Neuron (in vitro differentiated cells): ENCODE measurements around the gene SDC3.

Experiments
- H2AFZ ChIP-seq: one replicate; pipeline ENCODE4 v1.6.1; 2013; ENCODE audit warnings: low read depth, mild to moderate bottlenecking, inconsistent platforms, low read length, moderate library complexity
- H3K27me3 ChIP-seq: one replicate; pipeline ENCODE4 v1.6.1; 2013; ENCODE audit warnings: low read length; ENCODE audit not compliant: insufficient read depth
- H3K36me3 ChIP-seq: one replicate; pipeline ENCODE4 v1.6.1; 2013; ENCODE audit warnings: low read length; ENCODE audit not compliant: insufficient read depth
- H3K4me1 ChIP-seq: one replicate; pipeline ENCODE4 v1.6.1; 2013; ENCODE audit warnings: low read length; ENCODE audit not compliant: insufficient read depth
- H3K4me3 ChIP-seq: 2 replicates; pipeline ENCODE4 v1.5.1; 2013; ENCODE audit warnings: mild to moderate bottlenecking, low read length, moderate library complexity
- H3K9me3 ChIP-seq: one replicate; pipeline ENCODE4 v1.6.1; 2013; ENCODE audit warnings: low read length

SDC3 gene

DNA sequence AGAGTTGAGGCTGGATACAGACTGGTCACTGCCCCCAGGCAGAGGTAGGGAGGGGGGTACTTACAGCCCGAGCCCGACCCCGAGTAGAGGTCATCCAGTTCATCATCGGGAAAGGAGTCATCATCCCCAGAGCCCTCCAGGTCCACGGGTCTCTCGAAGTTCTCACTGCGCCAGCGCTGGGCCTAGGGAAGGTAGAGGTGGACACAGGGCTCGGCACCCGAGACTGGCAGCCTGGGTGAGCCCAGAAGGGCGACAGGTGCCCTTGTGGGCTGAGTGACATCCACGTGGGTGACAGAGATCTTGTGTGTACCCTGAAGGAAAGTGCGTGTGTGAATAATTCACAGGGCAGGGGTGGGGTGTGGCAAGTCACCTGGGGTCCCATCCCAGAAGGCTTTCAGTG lies 30.0 kb downstream of the SDC3 start:
- H3K36me3 ChIP-seq = peaks cover 34% of the 10 kb centered on the region
- no peak overlapping the region for H2AFZ ChIP-seq
- H3K9me3 ChIP-seq = no peaks in the 10 kb centered on the region
- peaks cover 38% of the 10 kb centered on the region for H3K4me1 ChIP-seq
- H3K4me3 ChIP-seq = no peak overlapping the region
- no peaks in the 10 kb centered on the region for H3K27me3 ChIP-seq

DNA sequence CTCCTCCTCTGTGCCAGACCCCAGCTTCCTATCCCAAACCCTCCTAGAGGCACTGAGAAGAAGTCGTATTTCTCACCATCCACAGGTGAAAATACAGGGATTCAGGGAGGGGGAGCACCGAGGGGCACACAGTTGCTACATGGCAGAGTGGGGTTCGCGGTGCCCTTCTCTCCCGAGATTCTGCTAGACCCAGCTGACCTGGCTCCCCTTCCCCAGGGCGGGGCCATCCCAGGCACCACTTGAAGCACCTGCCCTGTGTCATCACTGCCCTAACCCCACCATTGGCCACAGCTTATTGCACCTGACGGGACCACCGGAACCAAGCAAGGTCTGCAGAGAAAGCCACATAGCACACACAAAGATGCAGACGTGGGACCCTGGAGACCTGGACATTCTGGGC lies 30.5 kb downstream of the SDC3 start:
- Histone ChIP-seq H2AFZ (no peak overlapping the region), H3K9me3 (no peaks in the 10 kb centered on the region), H3K36me3 (peaks cover 39% of the 10 kb centered on the region), H3K4me1 (peaks cover 32% of the 10 kb centered on the region), H3K27me3 (no peaks in the 10 kb centered on the region), H3K4me3 (no peak overlapping the region)

DNA sequence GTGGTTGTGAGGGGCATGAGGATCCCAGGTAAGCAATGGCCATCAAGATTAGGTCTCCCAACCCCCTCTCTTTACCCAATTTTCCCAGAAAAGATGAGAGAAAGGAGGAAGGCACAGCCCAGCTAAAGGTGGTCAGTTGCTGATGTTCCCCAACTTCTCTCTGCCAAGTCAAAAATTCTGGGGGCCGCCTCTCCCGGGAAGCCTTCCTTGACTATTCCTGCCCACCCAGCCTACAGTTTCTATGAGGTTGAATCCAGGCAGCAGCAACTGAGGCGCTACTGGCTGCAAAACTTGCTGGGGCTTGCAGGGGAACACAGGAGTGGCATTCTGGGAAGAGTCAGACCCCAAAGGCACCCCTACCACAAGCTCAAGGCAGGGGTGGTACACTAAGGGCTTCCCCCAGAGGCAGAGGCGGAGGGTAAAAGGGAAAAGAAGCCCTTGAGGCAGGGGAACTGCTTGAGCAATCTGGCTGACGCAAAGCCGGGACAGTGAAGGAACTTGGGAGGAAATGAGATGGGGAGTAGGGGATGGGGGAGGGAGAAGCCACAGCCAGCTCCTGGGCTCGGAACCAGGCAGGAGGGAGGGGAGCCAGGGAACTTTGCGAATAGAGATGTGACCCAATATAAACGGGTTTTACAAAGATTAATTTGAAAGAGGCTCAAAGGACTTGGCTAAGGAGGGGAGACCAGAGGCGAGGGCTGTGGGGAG lies 31.2 kb downstream of the SDC3 start:
- Histone ChIP-seq H3K36me3 (peaks cover 45% of the 10 kb centered on the region), H3K27me3 (no peaks in the 10 kb centered on the region), H3K9me3 (no peaks in the 10 kb centered on the region), H3K4me1 (peaks cover 31% of the 10 kb centered on the region), H2AFZ (no peak overlapping the region), H3K4me3 (no peak overlapping the region)

DNA sequence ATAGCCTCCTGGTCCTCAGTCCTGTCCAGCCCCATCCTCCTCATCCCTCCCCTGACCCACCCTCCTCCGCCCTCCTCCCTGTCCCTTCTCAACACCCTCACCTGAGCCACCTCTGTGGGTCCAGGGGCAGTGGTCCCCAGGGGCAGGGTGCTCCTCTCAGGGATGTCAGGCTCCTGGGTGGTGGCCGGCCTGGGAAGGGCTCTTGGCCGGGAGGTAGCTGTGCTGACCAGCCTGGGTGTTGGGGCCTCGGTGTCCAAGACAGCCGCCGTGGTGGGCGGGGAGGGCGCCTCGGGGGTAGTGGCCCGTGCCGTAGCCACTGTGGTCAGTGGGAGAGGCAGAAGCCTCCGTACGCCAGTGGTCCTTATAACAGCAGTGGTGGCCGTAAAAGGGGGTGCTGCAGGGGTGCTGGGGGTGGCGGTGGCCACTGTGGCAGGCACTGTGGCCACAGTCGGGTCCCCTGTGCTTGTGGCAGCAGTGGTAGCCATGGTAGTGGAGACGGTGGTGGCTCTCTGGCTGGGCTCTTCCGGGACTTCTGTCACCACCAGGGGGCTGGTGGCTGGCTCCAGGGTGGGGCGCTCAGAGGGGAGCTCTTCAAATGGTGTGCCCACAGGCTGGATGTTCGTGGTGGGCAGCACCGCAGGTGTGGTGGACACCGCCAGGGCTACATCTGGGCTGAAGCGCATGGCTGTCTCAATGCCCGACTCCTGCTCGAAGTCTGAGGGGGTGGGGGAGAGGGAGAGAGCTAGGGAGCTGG lies 31.9 kb downstream of the SDC3 start:
- Histone ChIP-seq H3K4me3 (no peak overlapping the region), H3K36me3 (peaks cover 52% of the 10 kb centered on the region), H3K27me3 (no peaks in the 10 kb centered on the region)

DNA sequence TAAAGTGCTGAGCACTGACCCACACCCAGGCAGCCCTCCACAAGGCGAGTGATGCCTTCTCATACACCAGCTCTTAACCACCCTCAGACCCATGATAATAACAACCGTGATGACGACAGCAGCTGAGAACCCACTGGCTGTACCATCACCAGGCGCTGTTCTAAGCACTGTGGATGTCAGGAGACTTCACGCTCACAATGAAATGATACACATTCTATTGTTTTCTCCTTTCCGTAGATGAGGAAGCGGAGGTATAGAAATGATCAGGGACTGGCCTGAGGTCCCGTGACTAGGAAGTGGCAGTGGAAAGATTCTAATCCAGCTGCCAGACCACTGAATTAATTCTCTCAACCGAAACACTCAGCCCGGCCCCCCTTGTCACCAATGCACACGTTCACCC lies 32.6 kb downstream of the SDC3 start:
- Histone ChIP-seq H3K36me3 (peaks cover 56% of the 10 kb centered on the region), H2AFZ (no peak overlapping the region), H3K9me3 (no peaks in the 10 kb centered on the region), H3K4me1 (peaks cover 20% of the 10 kb centered on the region), H3K4me3 (no peak overlapping the region), H3K27me3 (no peaks in the 10 kb centered on the region)

More for the DNA sequence above, 31.9 kb downstream of the SDC3 start:
- H3K4me1 ChIP-seq = peaks cover 27% of the 10 kb centered on the region
- no peaks in the 10 kb centered on the region for H3K9me3 ChIP-seq
- no peak overlapping the region for H2AFZ ChIP-seq

DNA sequence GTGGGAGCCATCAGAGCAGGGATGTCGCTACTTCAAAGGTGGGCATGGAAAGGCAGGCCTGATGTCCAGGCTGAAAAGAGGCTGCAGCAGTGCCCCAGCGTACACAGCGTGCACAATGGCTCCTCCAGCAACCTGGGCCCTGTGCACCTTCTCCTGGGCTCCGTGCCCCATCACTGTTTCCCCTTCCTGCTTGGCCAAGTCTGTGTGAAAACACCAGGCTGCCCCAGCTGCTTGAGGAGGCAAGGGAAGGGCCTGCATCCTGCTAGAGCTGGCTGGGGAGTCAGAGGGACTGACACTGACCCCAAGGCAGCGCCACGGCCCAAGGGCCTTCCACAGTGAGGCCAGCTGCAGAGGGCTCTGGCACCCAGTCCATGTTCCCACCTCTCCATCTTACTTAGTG lies 33.4 kb downstream of the SDC3 start:
- Histone ChIP-seq H2AFZ (no peak overlapping the region), H3K4me3 (no peak overlapping the region)

DNA sequence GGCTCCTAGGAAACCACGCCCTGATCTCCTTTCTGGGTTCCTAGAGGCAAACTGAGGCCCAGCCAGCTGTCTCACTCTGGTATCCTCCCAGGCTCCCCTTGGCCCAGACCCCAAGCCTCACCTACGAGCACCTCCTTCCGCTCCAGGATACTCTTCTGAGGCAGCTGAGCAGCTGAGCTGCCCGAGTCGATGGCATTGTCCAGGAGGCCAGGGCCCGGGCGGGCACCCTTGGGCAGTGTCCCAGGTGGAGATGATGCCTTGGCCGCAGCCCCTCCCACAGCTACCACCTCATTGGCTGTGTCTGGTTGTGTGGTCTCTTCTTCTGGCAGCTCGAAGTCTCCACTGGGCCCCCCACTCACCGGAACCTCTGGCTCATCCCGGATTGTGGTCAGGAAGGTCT lies 34.4 kb downstream of the SDC3 start:
- no peaks in the 10 kb centered on the region for H3K27me3 ChIP-seq
- H2AFZ ChIP-seq = no peak overlapping the region
- H3K4me1 ChIP-seq = peaks cover 3% of the 10 kb centered on the region
- no peak overlapping the region for H3K4me3 ChIP-seq
- H3K36me3 ChIP-seq = peaks cover 56% of the 10 kb centered on the region
- H3K9me3 ChIP-seq = no peaks in the 10 kb centered on the region

More for the DNA sequence above, 33.4 kb downstream of the SDC3 start:
- H3K27me3 ChIP-seq = no peaks in the 10 kb centered on the region
- peaks cover 13% of the 10 kb centered on the region for H3K4me1 ChIP-seq
- H3K9me3 ChIP-seq = no peaks in the 10 kb centered on the region
- H3K36me3 ChIP-seq = peaks cover 56% of the 10 kb centered on the region

DNA sequence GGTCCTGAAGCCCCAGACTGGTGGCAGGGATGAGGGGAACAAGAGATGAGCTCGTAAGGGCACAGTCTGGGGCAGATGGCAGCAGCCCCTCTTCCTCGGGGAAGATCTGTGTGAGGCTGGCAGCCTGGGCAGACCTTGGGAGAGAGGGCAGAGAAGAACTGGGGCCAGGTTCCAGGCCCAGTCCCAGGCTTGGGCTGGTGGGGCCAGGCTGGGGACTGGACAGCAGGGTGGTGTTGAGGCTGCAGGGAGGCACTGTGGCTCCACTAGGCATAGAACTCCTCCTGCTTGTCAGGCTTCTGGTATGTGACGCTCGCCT lies 35.7 kb downstream of the SDC3 start:
- no peak overlapping the region for H3K4me3 ChIP-seq
- H3K4me1 ChIP-seq = no peaks in the 10 kb centered on the region
- H3K9me3 ChIP-seq = no peaks in the 10 kb centered on the region
- H3K27me3 ChIP-seq = no peaks in the 10 kb centered on the region
- no peak overlapping the region for H2AFZ ChIP-seq
- H3K36me3 ChIP-seq = peaks cover 51% of the 10 kb centered on the region

DNA sequence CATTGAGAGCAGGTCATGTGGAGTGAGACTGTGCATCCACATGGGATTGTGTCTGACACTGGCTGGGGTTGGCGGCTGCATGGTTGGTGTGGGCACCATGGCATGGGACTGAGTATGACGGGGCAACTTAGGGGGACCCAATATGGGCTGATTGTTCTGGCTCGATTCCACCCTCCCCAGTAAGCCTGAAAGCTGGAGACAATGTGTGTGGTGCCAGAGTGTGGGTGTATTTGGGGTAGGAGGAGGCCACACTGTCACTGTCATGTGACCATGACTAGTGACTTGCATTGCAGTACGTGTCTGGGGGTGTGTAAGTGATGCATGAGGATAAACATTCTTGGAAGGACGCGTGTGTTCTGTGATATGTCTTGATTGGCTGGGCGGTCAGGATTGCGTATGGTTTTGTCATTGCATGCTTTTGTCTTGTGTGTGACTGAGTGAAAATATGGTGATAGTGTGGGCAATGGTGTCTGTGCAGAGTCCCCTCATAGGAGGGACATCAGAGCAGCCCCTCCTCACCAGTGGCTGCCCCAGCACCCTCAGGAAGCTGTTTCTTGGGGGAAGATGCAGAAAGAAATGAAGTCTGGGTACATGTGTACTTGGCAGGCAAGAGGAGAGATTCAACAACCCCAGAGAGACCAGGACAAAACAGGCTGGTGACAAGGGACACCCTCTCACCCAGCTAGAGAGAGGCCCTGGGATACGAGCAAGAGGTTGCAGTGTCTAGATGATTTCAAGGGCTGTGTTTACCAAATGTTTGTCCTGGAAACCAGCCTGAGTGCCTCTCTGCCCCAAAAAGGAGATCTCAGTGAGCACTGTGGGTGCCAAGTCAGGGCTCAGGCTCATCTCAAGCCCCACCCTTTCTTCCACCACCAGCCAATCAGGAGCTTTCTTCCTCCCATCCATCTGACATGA lies 36.3 kb downstream of the SDC3 start:
- no peaks in the 10 kb centered on the region for H3K27me3 ChIP-seq
- H3K9me3 ChIP-seq = no peaks in the 10 kb centered on the region
- no peak overlapping the region for H3K4me3 ChIP-seq
- H2AFZ ChIP-seq = no peak overlapping the region
- H3K36me3 ChIP-seq = peaks cover 51% of the 10 kb centered on the region
- H3K4me1 ChIP-seq = no peaks in the 10 kb centered on the region

DNA sequence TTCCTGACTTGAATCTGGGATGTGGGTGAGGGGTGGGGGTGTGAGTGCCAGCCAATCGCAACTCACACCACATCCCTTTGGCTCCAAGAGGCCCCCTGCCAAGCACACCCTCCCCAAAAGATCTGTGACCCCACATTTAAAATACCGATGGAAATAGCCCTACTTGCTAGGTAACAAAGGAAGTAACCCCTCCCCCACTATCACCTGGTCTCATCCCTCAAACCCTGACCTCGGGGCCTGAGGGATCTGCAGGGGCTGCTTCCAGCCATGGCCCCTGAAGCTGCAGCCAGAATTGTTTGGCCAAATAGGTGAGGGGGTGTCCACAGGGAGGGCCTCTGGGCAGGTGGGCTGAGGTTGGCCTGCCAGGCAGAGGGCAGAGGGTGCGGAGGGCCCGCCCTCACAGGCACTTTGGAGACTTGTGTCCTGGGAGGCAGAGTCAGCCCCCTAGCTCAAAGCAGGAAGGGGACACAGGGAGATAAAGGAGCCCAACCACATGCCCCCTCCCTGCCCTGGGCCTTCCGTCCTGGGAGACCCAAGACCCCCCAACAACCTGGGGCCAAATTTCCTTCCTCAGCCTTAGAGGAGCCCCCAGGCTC lies 37.2 kb downstream of the SDC3 start:
- Histone ChIP-seq H3K27me3 (no peaks in the 10 kb centered on the region), H2AFZ (no peak overlapping the region), H3K36me3 (peaks cover 48% of the 10 kb centered on the region), H3K9me3 (no peaks in the 10 kb centered on the region), H3K4me3 (no peak overlapping the region), H3K4me1 (no peaks in the 10 kb centered on the region)

DNA sequence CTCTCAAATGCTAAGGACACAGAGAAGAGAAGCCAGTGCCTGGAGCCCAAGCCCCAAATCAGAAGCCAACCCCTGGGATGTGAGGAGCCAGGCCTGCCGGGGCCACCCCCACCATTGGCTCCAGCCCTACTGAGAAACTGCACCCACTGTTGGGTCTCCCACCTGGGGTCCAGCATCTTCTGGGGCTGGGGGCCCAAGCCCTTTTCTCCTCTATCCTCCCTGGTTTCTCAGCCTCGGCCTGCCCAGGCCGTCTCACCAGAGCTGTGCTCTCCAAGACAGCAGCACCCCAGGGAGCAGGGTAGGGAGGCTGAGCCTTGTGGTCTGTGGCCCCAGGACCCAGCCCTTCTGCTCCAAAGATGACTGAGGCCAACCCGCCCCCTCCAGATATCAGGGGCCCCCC lies 37.9 kb downstream of the SDC3 start:
- no peak overlapping the region for H2AFZ ChIP-seq
- H3K27me3 ChIP-seq = no peaks in the 10 kb centered on the region
- H3K9me3 ChIP-seq = no peaks in the 10 kb centered on the region
- no peaks in the 10 kb centered on the region for H3K4me1 ChIP-seq
- no peak overlapping the region for H3K4me3 ChIP-seq
- peaks cover 41% of the 10 kb centered on the region for H3K36me3 ChIP-seq

DNA sequence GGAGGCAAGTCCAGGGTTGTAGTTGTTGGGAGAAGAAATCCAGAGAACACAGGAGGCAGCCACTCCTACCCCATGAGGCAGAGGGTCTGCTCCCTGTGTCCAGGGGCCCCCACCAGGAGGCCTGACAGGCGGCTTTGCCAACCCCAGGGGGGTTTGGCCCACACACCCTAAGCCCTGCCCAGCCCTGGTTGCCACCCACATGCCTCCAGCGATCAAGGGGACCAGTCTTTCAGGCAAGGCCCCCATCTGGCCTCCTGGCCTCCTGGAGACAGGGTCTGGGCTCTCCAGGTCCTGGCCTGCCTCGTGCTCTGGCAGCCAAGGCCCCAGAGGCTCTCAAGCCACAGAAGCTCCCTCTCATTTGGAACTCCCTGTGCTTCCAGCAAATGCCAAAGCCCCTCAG lies 38.5 kb downstream of the SDC3 start:
- peaks cover 37% of the 10 kb centered on the region for H3K36me3 ChIP-seq
- H3K4me1 ChIP-seq = no peaks in the 10 kb centered on the region
- no peaks in the 10 kb centered on the region for H3K27me3 ChIP-seq
- no peaks in the 10 kb centered on the region for H3K9me3 ChIP-seq
- H3K4me3 ChIP-seq = no peak overlapping the region
- H2AFZ ChIP-seq = no peak overlapping the region
